H9 (cell line): ENCODE measurements around the gene EFHD1. TPM values are rescaled to one million over a fixed set of nuclear protein-coding genes. Genes with fewer than 3 reads are reported as not detected.
A peak's percentile ranks its signal among the peaks of the same experiment; 100 is the strongest.

ENCODE experiments used
- DNase-seq: peaks from one replicate; pipeline ENCODE4 v3.0.0-alpha.2; 2017
- H2AFZ ChIP-seq: one replicate; pipeline ENCODE4 v1.6.1; 2013; ENCODE audit warnings: mild to moderate bottlenecking, low read length, control low read depth, moderate library complexity
- H2AK5ac ChIP-seq: 2 replicates; pipeline ENCODE4 v1.6.1; 2013; ENCODE audit warnings: low read length, control low read depth, mixed read lengths; ENCODE audit not compliant: insufficient read length
- H2BK120ac ChIP-seq: one replicate; pipeline ENCODE4 v1.6.1; 2013; ENCODE audit warnings: low read depth, mild to moderate bottlenecking, low read length, control low read depth, inconsistent platforms; ENCODE audit not compliant: poor library complexity, severe bottlenecking
- H2BK12ac ChIP-seq: 2 replicates; pipeline ENCODE4 v1.6.1; 2013; ENCODE audit warnings: low read length, control low read depth, mixed read lengths, low read depth; ENCODE audit not compliant: insufficient read length
- H2BK15ac ChIP-seq: 2 replicates; pipeline ENCODE4 v1.6.1; 2013; ENCODE audit warnings: low read depth, low read length, control low read depth
- H2BK20ac ChIP-seq: one replicate; pipeline ENCODE4 v1.6.1; 2013; ENCODE audit warnings: low read depth, mild to moderate bottlenecking, low read length, control low read depth, inconsistent platforms; ENCODE audit not compliant: poor library complexity, severe bottlenecking
- H2BK5ac ChIP-seq: 2 replicates; pipeline ENCODE4 v1.6.1; 2013; ENCODE audit warnings: low read length, control low read depth, mixed read lengths; ENCODE audit not compliant: insufficient read length
- H3K14ac ChIP-seq: 2 replicates; pipeline ENCODE4 v1.6.1; 2013; ENCODE audit warnings: low read length, control low read depth; ENCODE audit not compliant: insufficient read depth
- H3K18ac ChIP-seq: 2 replicates; pipeline ENCODE4 v1.6.1; 2013; ENCODE audit warnings: low read depth, mild to moderate bottlenecking, mixed read lengths, low read length, control low read depth; ENCODE audit not compliant: insufficient read length
- H3K23ac ChIP-seq: 2 replicates; pipeline ENCODE4 v1.6.1; 2013; ENCODE audit warnings: low read length, control low read depth, mixed read lengths, low read depth; ENCODE audit not compliant: insufficient read length
- H3K23me2 ChIP-seq: 2 replicates; pipeline ENCODE4 v1.6.1; 2013; ENCODE audit warnings: low read depth, mild to moderate bottlenecking, mixed read lengths, low read length, control low read depth; ENCODE audit not compliant: insufficient read length, poor library complexity, severe bottlenecking
- H3K27ac ChIP-seq: 2 replicates; pipeline ENCODE4 v1.5.1; 2013; ENCODE audit warnings: low read length, control low read depth, mixed read lengths, low read depth; ENCODE audit not compliant: insufficient read length
- H3K27me3 ChIP-seq: 2 replicates; pipeline ENCODE4 v1.6.1; 2013; ENCODE audit warnings: low read length, control low read depth, inconsistent platforms; ENCODE audit not compliant: insufficient read depth
- H3K4ac ChIP-seq: 2 replicates; pipeline ENCODE4 v1.6.1; 2013; ENCODE audit warnings: low read depth, mild to moderate bottlenecking, control low read depth, inconsistent platforms, low read length, moderate library complexity
- H3K4me1 ChIP-seq: 2 replicates; pipeline ENCODE4 v1.6.1; 2013; ENCODE audit warnings: low read length, control low read depth, inconsistent platforms; ENCODE audit not compliant: insufficient read depth
- H3K4me2 ChIP-seq: 2 replicates; pipeline ENCODE4 v1.6.1; 2013; ENCODE audit warnings: low read length, control low read depth, mixed read lengths; ENCODE audit not compliant: insufficient read length, insufficient read depth
- H3K56ac ChIP-seq: 2 replicates; pipeline ENCODE4 v1.6.1; 2013; ENCODE audit warnings: low read depth, mild to moderate bottlenecking, mixed read lengths, low read length, control low read depth; ENCODE audit not compliant: insufficient read length
- H3K79me1 ChIP-seq: 2 replicates; pipeline ENCODE4 v1.6.1; 2013; ENCODE audit warnings: low read depth, mild to moderate bottlenecking, moderate library complexity, low read length, control low read depth, inconsistent platforms; ENCODE audit not compliant: insufficient read depth, poor library complexity, severe bottlenecking
- H3K79me2 ChIP-seq: 2 replicates; pipeline ENCODE4 v1.6.1; 2013; ENCODE audit warnings: low read length, control low read depth, inconsistent platforms; ENCODE audit not compliant: insufficient read depth
- H3K9ac ChIP-seq: 2 replicates; pipeline ENCODE4 v1.6.1; 2013; ENCODE audit warnings: low read length, control low read depth, mixed read lengths; ENCODE audit not compliant: insufficient read length; ENCODE audit errors: extremely low read depth
- H3K9me3 ChIP-seq: one replicate; pipeline ENCODE4 v1.6.1; 2013; ENCODE audit warnings: low read depth, low read length, inconsistent platforms; ENCODE audit not compliant: control insufficient read depth
- H3T11ph ChIP-seq: one replicate; pipeline ENCODE4 v1.6.1; 2013; ENCODE audit warnings: mild to moderate bottlenecking, low read length, control low read depth, inconsistent platforms
- H4K20me1 ChIP-seq: one replicate; pipeline ENCODE4 v1.6.1; 2013; ENCODE audit not compliant: control insufficient read depth, insufficient read length, insufficient read depth
- H4K5ac ChIP-seq: 2 replicates; pipeline ENCODE4 v1.6.1; 2013; ENCODE audit warnings: low read depth, mild to moderate bottlenecking, mixed read lengths, low read length, control low read depth; ENCODE audit not compliant: insufficient read length
- H4K8ac ChIP-seq: replicated peaks from 2 replicates; pipeline ENCODE4 v1.6.1; 2013; ENCODE audit warnings: low read length, control low read depth, mixed read lengths, low read depth; ENCODE audit not compliant: insufficient read length
- H4K91ac ChIP-seq: 2 replicates; pipeline ENCODE4 v1.6.1; 2013; ENCODE audit warnings: low read depth, mild to moderate bottlenecking, moderate library complexity, mixed read lengths, low read length, control low read depth; ENCODE audit not compliant: insufficient read length
- H3K27ac Mint-ChIP-seq, 3 experiments: 2 replicates in 2 of 3; 3 replicates in 1 of 3; pipeline ENCODE4 v1.8.0; 2020 to 2021; ENCODE audit warnings: mixed read lengths in 3 of 3, mild to moderate bottlenecking in 1 of 3, moderate library complexity in 1 of 3
- H3K27me3 Mint-ChIP-seq: 2 replicates; pipeline ENCODE4 v1.8.0; 2021; ENCODE audit warnings: low read depth, mild to moderate bottlenecking, moderate library complexity, mixed read lengths
- H3K36me3 Mint-ChIP-seq, 3 experiments: 2 replicates in 2 of 3; 3 replicates in 1 of 3; pipeline ENCODE4 v1.8.0; 2020 to 2021; ENCODE audit warnings: low read depth in 3 of 3, mixed read lengths in 3 of 3; ENCODE audit not compliant: insufficient read depth in 1 of 3
- H3K4me1 Mint-ChIP-seq, 2 experiments: 2 replicates each; pipeline ENCODE4 v1.8.0; 2020; ENCODE audit warnings: mixed read lengths in 2 of 2
- H3K4me3 Mint-ChIP-seq, 2 experiments: 2 replicates in 1 of 2; 3 replicates in 1 of 2; pipeline ENCODE4 v1.8.0; 2020 to 2021; ENCODE audit warnings: mild to moderate bottlenecking in 2 of 2, mixed read lengths in 2 of 2, moderate library complexity in 1 of 2
- H3K9me3 Mint-ChIP-seq, 2 experiments: 2 replicates in 1 of 2; 3 replicates in 1 of 2; pipeline ENCODE4 v1.8.0; 2020; ENCODE audit warnings: mild to moderate bottlenecking in 2 of 2, mixed read lengths in 2 of 2, moderate library complexity in 1 of 2
- WGBS: extraction: QIAGEN DNeasy Blood & Tissue Kit; methylation state at CpG from one replicate; pipeline ENCODE4 v1.1.7; 2013; ENCODE audit warnings: missing lambda C conversion rate, low lambda C conversion rate, mixed read lengths; ENCODE audit not compliant: insufficient read length; ENCODE audit errors: extremely low coverage; 5-methylcytosine and 5-hydroxymethylcytosine counted together
- total RNA-seq: library from RNA; stranded (reverse); gene quantifications from 2 replicates; pipeline ENCODE4 v1.2.1, GENCODE V29; 2021
- TF ChIP-seq, protein P1 (sequence below): fragments of 200-600 bp; sonication (generic); conservative IDR thresholded peaks from 3 replicates; pipeline ENCODE4 v1.8.0; 2021; ENCODE audit warnings: antibody characterized with exemption, mild to moderate bottlenecking

Gene EFHD1
- total RNA-seq, 1 experiment from 2014 or later = 2.8 TPM

DNA sequence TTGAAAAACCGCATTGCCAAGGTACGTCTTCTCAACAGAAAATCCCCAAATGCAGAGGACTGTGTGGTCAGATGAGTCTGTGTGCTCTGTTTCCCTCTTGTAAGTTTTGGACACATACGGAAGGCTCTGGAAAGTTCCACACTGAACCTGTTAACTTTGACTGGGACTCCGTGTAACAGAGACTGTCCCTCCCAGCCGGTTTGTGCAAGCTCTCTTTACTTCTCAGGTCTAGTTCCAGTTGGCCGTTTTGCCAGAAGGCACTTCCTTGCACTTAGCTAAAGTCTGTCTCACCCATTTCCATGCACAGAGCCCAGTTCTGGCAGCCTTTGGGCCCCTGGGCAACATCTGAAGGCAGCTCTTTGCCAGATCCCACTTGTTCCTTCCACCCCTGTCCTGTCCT lies 22.0 kb downstream of the EFHD1 start:
- Mint-ChIP-seq H3K4me3 (no peak overlapping the region), H3K27me3 (no peaks in the 10 kb centered on the region; the same call in none of the 2 replicates), H3K9me3 (no peaks in the 10 kb centered on the region), H3K36me3 (no peaks in the 10 kb centered on the region), H3K27ac (peak overlapping the region in 1 of 3 experiments; percentile 11; a peak in 2 of 7 replicates), H3K4me1 (peaks cover 5 to 10% of the 10 kb centered on the region in 2 experiments; a peak in 3 of 4 replicates)
- Histone ChIP-seq H2BK20ac (no peak overlapping the region), H2AK5ac (no peak overlapping the region), H2BK5ac (no peak overlapping the region), H2AFZ (no peak overlapping the region), H4K8ac (no peak overlapping the region), H2BK12ac (no peak overlapping the region), H3K23me2 (no peaks in the 10 kb centered on the region), H3K4ac (no peak overlapping the region), H3K56ac (no peak overlapping the region), H3K23ac (no peak overlapping the region), H2BK15ac (no peak overlapping the region), H3T11ph (no peak overlapping the region), H4K5ac (no peak overlapping the region), H4K20me1 (no peaks in the 10 kb centered on the region), H3K9me3 (no peaks in the 10 kb centered on the region), H3K9ac (no peak overlapping the region), H3K14ac (no peak overlapping the region), H4K91ac (no peak overlapping the region), H3K4me2 (no peak overlapping the region), H3K27ac (no peak overlapping the region), H3K18ac (no peak overlapping the region), H3K79me2 (no peaks in the 10 kb centered on the region), H3K79me1 (no peaks in the 10 kb centered on the region), H3K4me1 (no peaks in the 10 kb centered on the region), H3K27me3 (no peaks in the 10 kb centered on the region), H2BK120ac (no peak overlapping the region)
- TF ChIP-seq, protein P1, sequence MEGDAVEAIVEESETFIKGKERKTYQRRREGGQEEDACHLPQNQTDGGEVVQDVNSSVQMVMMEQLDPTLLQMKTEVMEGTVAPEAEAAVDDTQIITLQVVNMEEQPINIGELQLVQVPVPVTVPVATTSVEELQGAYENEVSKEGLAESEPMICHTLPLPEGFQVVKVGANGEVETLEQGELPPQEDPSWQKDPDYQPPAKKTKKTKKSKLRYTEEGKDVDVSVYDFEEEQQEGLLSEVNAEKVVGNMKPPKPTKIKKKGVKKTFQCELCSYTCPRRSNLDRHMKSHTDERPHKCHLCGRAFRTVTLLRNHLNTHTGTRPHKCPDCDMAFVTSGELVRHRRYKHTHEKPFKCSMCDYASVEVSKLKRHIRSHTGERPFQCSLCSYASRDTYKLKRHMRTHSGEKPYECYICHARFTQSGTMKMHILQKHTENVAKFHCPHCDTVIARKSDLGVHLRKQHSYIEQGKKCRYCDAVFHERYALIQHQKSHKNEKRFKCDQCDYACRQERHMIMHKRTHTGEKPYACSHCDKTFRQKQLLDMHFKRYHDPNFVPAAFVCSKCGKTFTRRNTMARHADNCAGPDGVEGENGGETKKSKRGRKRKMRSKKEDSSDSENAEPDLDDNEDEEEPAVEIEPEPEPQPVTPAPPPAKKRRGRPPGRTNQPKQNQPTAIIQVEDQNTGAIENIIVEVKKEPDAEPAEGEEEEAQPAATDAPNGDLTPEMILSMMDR = no peak
- DNase-seq = no peak
- no CpG with 5 or more reads among the region's 6 CpGs for WGBS
